ENCODE results near the gene TRMT2A. TPM values are rescaled to one million over a fixed set of nuclear protein-coding genes. Genes with fewer than 3 reads are reported as not detected.

TRMT2A gene
- total and polyA plus RNA-seq, 2 of the 8 experiments (the other 6 are each of a cell fraction or from before 2014, with no cell fraction given), result 44.9 to 50.3 TPM

- Histone ChIP-seq H3K14ac (ENCODE audit: insufficient read length) (no peak overlapping the region), H2BK12ac (ENCODE audit: low read depth, low read length) (no peak overlapping the region), H3K23ac (ENCODE audit: insufficient read length) (no peak overlapping the region), H4K20me1 (replicated peaks in 1 of 2; ENCODE audit: control insufficient read depth in 1 of 2, insufficient read depth in 2 of 2, low read length in 2 of 2) (peaks cover 11 to 14% of the 10 kb centered on the region in 2 experiments), H3K36me3 (ENCODE audit: control insufficient read depth in 2 of 4, insufficient read depth in 4 of 4, low read length in 3 of 4) (peaks cover 27 to 43% (median 33%) of the 10 kb centered on the region in 4 experiments), H4K91ac (replicated peaks; ENCODE audit: insufficient read length, low read length) (peak overlapping the region; percentile 95), H3K9ac (replicated peaks in 1 of 4; ENCODE audit: extremely low read depth in 1 of 4, low read depth in 3 of 4, low read length in 3 of 4) (peak overlapping the region; percentile 57 to 92 (median 84)), H3K4me2 (ENCODE audit: insufficient read depth in 1 of 2, low read depth in 2 of 2, low read length in 2 of 2) (peak overlapping the region; percentile 63 to 92), H4K5ac (ENCODE audit: insufficient read length, low read depth, low read length) (peak overlapping the region; percentile 81), H4K8ac (ENCODE audit: extremely low read depth, insufficient read depth, low read length) (peak overlapping the region; percentile 92), H3K4me3 (ENCODE audit: extremely low read depth in 1 of 4, insufficient read depth in 2 of 4, low read depth in 3 of 4, low read length in 4 of 4) (peak overlapping the region; percentile 80 to 96 (median 93)), H3K79me2 (ENCODE audit: control insufficient read depth in 1 of 2, insufficient read depth in 2 of 2, low read length in 2 of 2) (peaks cover 28 to 56% of the 10 kb centered on the region in 2 experiments), H3K56ac (replicated peaks; ENCODE audit: insufficient read length, low read depth, low read length) (peak overlapping the region; percentile 84), H2BK5ac (ENCODE audit: low read depth, low read length) (peak overlapping the region; percentile 90), H3K4ac (replicated peaks; ENCODE audit: insufficient read length, low read depth, low read length) (peak overlapping the region; percentile 97), H3K79me1 (ENCODE audit: low read depth, low read length) (peaks cover 7% of the 10 kb centered on the region; the same call in 1 of the 2 replicates), H3K23me2 (ENCODE audit: low read depth, low read length) (no peaks in the 10 kb centered on the region; the same call in 1 of the 2 replicates), H3K9me3 (ENCODE audit: insufficient read depth in 2 of 2, low read depth in 1 of 2, low read length in 1 of 2) (no peaks in the 10 kb centered on the region), H3K27me3 (replicated peaks in 1 of 4; ENCODE audit: control insufficient read depth in 3 of 4, extremely low read depth in 1 of 4, insufficient read depth in 3 of 4, low read length in 3 of 4) (no peaks in the 10 kb centered on the region), H2AK5ac (ENCODE audit: low read depth, low read length) (no peak overlapping the region; the same call in 1 of the 2 replicates), H2BK15ac (ENCODE audit: low read length) (no peak overlapping the region; the same call in 1 of the 2 replicates), H2AFZ (ENCODE audit: low read length) (no peak overlapping the region), H3K18ac (ENCODE audit: extremely low read depth, low read length) (peak overlapping the region; percentile 60; the same call in 1 of the 2 replicates), H2BK20ac (ENCODE audit: low read length) (no peak overlapping the region), H2BK120ac (replicated peaks; ENCODE audit: low read depth, low read length) (peak overlapping the region; percentile 76), H3K27ac (ENCODE audit: low read depth, low read length) (peak overlapping the region; percentile 80), H3K4me1 (replicated peaks in 1 of 4; ENCODE audit: control insufficient read depth in 3 of 4, insufficient read depth in 4 of 4, low read length in 3 of 4) (peaks cover 0 to 11% (median 5%) of the 10 kb centered on the region in 4 experiments; a peak in 5 of 7 replicates)
- DNase-seq (ENCODE audit: low read depth in 1 of 2, low spot score in 2 of 2), result no peak
- FAIRE-seq, result no peak
- TF ChIP-seq KDM4A (IDR thresholded peaks at IDR 0.05; ENCODE audit: low read depth, low read length, severe bottlenecking) (no peak), SP1 (IDR thresholded peaks at IDR 0.05; ENCODE audit: low read depth, low read length) (no peak), MAX (IDR thresholded peaks at IDR 0.05) (no peak), BACH1 (IDR thresholded peaks at IDR 0.05; ENCODE audit: low read length) (no peak), FOSL1 (IDR thresholded peaks at IDR 0.05; ENCODE audit: insufficient read depth, low read depth, low read length) (no peak), TAF1 (IDR thresholded peaks at IDR 0.05; ENCODE audit: low read depth, low read length) (no peak), SAP30 (IDR thresholded peaks at IDR 0.05; ENCODE audit: insufficient read depth, insufficient replicate concordance, low read length) (no peak), CTBP2 (IDR thresholded peaks at IDR 0.05; ENCODE audit: borderline replicate concordance, insufficient read depth, insufficient read length, low read length) (no peak), HDAC2 (IDR thresholded peaks at IDR 0.05; ENCODE audit: borderline replicate concordance in 1 of 2, low read depth in 2 of 2, low read length in 2 of 2) (no peak), TEAD4 (IDR thresholded peaks at IDR 0.05; ENCODE audit: low read depth, low read length) (no peak)
- 46% methylated on average over 17 of the region's 27 CpGs; no CpG with 5 or more reads in 1 of the 2 experiments for WGBS, 2 experiments (ENCODE audit: extremely low coverage in 1 of 2, insufficient coverage in 1 of 2, insufficient read length in 1 of 2, insufficient replicate concordance in 2 of 2, low coverage in 1 of 2, low lambda C conversion rate in 2 of 2, missing lambda C conversion rate in 1 of 2)
- ChIA-PET POLR2A (ENCODE audit: partially characterized antibody) (interaction anchor here (1.2 to 22.7 kb wide), 6 partner anchors 11 to 160 kb away, joined by 3 to 598 read pairs (median 8); partner anchors contain the start of genes DGCR8 and ZDHHC8), CTCF (ENCODE audit: partially characterized antibody) (interaction anchor here (0.8 to 2.2 kb wide), 7 partner anchors 9 to 40 kb away, joined by 3 to 9 read pairs (median 6); no protein-coding TSS in a partner anchor)
These were observed 563 bp downstream of the TRMT2A start for GRCh38 chr22:20116376-20116950.
